Adrenal gland (tissue), 12 donors: ENCODE data around the gene RPL29. TPM values are rescaled to one million over a fixed set of nuclear protein-coding genes. Genes with fewer than 3 reads are reported as not detected.
"Not testable (repeated sequence)": the region's sequence is repeated elsewhere in the genome, so short reads cannot be mapped to it uniquely, and the experiment has no call there.

Experiments
- DNase-seq, 7 donors: peaks; one replicate each; pipeline ENCODE4 v3.0.0-alpha.2; 2019 to 2020
- H3K27ac ChIP-seq, 5 donors: fragments of 200-600 bp; sonication (generic) in 4 of 5; 1 replicate in 3 of 5; 2 replicates in 2 of 5; pipeline versions ENCODE4 v1.5.1 to v1.8.0; 2016 to 2020; ENCODE audit warnings: mild to moderate bottlenecking in 1 of 5
- H3K27me3 ChIP-seq: fragments of 200-600 bp; 2 replicates; pipeline ENCODE4 v1.8.0; 2021
- H3K36me3 ChIP-seq, 2 donors: fragments of 200-600 bp; replicated peaks in 1 of 2; 1 replicate in 1 of 2; 2 replicates in 1 of 2; pipeline versions ENCODE4 v1.5.1 to v1.8.0; 2018 to 2022
- H3K4me1 ChIP-seq, 2 donors: fragments of 200-600 bp; replicated peaks in 1 of 2; 1 replicate in 1 of 2; 2 replicates in 1 of 2; pipeline versions ENCODE4 v1.5.1 to v1.8.0; 2018 to 2021
- H3K4me3 ChIP-seq, 4 donors: fragments of 200-600 bp; sonication (generic) in 3 of 4; one replicate each; pipeline ENCODE4 v1.5.1; 2016 to 2018
- H3K9me3 ChIP-seq, 3 donors: fragments of 200-600 bp; sonication (generic) in 1 of 3; replicated peaks in 1 of 3; 1 replicate in 2 of 3; 2 replicates in 1 of 3; pipeline versions ENCODE4 v1.5.1 to v1.8.0; 2016 to 2021
- POLR2A ChIP-seq, 2 donors: fragments of 450-650 bp; IDR thresholded peaks; one replicate each; pipeline ENCODE4 v1.6.1; 2017; ENCODE audit warnings: antibody characterized with exemption in 2 of 2, mild to moderate bottlenecking in 2 of 2, moderate library complexity in 1 of 2
- WGBS, 4 donors: extraction: QIAGEN DNeasy Blood & Tissue Kit in 2 of 4; methylation state at CpG; one replicate each; pipeline versions ENCODE4 v1.1.5 to v1.1.7; 2013 to 2017; 5-methylcytosine and 5-hydroxymethylcytosine counted together
- intact Hi-C, 2 donors: fragments of 100-400 bp; cut with DNase I; formaldehyde crosslinking; loops; one replicate each; pipeline versions ENCODE4 v1.14.1 to v1.15.0; 2022 to 2023
- polyA plus RNA-seq, 3 donors: library from polyadenylated mRNA; stranded (reverse); fragments of 200-250 nt in 2 of 3; fragments of 350-450 nt in 1 of 3; fragmentation: Illumina TruSeq in 1 of 3; extraction: RNeasy Lipid Tissue Mini Kit (QIAGEN cat#74804) in 1 of 3; gene quantifications; one replicate each; pipeline ENCODE4 v1.2.3, GENCODE V29; 2013 to 2014
- total RNA-seq, 9 donors: library from RNA; depleted of rRNA in 4 of 9; stranded (reverse); fragments of >200 nt in 4 of 9; fragments of 120-200 nt in 1 of 9; fragmentation: NEBNext Ultra II Directional in 1 of 9; extraction: Animal tissue kit (Norgen Biotek cat#: 25700) in 1 of 9; gene quantifications; one replicate each; pipeline versions ENCODE4 v1.1.0 to v1.2.4, GENCODE V29; 2013 to 2023
- TF ChIP-seq, protein P1 (sequence below), 6 experiments: fragments of 450-650 bp in 4 of 6; fragments of 200-600 bp in 2 of 6; sonication (generic) in 1 of 6; IDR thresholded peaks; 1 replicate in 5 of 6; 2 replicates in 1 of 6; pipeline versions ENCODE4 v1.5.1 to v1.8.0; 2016 to 2021; ENCODE audit warnings: antibody characterized with exemption in 6 of 6, mild to moderate bottlenecking in 2 of 6, moderate library complexity in 1 of 6
- donor health status: healthy with polysubstance abuse.
- donor health status: Bipolar disorder and iron deficiency.
- donor health status: DM: yes; HTN: yes; CAD: no.
- donor health status: DM: no; HTN: no; CAD: no.
- donor health status: DM: no; HTN: no; CAD: no.
- donor health status: DM: yes; HTN: yes; CAD: no.

The RPL29 gene
- total and polyA plus RNA-seq, 12 donors, result 947 to 3,421 (median 1,448) TPM

DNA sequence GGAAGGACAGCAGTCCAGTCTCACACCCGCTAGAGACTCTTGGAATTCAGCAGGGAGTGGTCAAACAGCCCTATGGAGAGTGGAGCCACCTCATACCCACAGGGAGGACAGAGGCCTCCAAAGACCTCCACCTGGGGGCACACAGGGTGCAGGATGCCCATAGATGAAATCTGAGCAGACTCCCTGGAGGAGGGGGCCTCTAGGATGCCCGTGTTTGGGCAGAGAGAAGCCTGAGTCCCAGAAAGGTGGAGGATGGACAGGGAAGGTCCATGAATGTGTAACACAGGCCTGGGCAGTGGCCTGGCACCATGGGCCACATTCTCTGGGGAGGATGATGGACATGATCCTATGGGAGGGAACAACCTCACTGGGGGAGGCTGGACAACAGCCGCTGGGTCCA lies 39.0 kb upstream of the RPL29 start:
- no peaks in the 10 kb centered on the region for H3K36me3 ChIP-seq
- no peak overlapping the region for H3K27ac ChIP-seq
- intact Hi-C loops, result no loop called here
- WGBS, 4 donors, result 85 to 96% (median 89%) methylated on average over 1 to 3 of the region's 3 CpGs
- no peak overlapping the region for H3K4me3 ChIP-seq
- H3K27me3 ChIP-seq, result no peaks in the 10 kb centered on the region
- H3K9me3 ChIP-seq, result no peaks in the 10 kb centered on the region
- TF ChIP-seq, protein P1, sequence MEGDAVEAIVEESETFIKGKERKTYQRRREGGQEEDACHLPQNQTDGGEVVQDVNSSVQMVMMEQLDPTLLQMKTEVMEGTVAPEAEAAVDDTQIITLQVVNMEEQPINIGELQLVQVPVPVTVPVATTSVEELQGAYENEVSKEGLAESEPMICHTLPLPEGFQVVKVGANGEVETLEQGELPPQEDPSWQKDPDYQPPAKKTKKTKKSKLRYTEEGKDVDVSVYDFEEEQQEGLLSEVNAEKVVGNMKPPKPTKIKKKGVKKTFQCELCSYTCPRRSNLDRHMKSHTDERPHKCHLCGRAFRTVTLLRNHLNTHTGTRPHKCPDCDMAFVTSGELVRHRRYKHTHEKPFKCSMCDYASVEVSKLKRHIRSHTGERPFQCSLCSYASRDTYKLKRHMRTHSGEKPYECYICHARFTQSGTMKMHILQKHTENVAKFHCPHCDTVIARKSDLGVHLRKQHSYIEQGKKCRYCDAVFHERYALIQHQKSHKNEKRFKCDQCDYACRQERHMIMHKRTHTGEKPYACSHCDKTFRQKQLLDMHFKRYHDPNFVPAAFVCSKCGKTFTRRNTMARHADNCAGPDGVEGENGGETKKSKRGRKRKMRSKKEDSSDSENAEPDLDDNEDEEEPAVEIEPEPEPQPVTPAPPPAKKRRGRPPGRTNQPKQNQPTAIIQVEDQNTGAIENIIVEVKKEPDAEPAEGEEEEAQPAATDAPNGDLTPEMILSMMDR (IDR thresholded peaks at IDR 0.05), result no peak
- TF ChIP-seq POLR2A (IDR thresholded peaks at IDR 0.05), result no peak
- DNase-seq, result no peak
- H3K4me1 ChIP-seq, result peaks cover 0 to 4% of the 10 kb centered on the region in 2 donors

DNA sequence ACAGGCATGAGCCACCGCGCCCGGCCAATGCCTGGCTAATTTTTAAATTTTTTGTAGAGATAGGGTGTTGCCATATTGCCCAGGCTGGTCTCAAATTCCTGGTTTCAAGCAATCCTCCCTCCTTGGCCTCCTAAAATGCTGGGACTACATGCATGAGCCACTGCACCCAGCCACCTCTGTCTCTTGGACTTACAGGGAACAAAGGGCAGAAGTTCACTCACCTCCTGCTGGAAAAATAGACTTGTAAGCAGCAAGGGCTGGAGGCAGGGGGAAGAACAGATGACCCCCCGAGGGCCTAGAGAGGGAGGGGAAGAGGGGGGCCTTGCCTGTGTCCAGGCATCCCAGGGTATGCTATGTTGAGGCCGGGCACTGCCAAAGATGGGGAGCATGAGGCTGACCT lies 38.5 kb upstream of the RPL29 start:
- Histone ChIP-seq H3K4me3 (no peak overlapping the region), H3K27me3 (no peaks in the 10 kb centered on the region), H3K9me3 (no peaks in the 10 kb centered on the region), H3K36me3 (no peaks in the 10 kb centered on the region), H3K27ac (no peak overlapping the region), H3K4me1 (peaks cover 0 to 8% of the 10 kb centered on the region in 2 donors)
- 89 to 99% (median 90%) methylated on average over 5 of the region's 5 CpGs for WGBS, 4 donors
- TF ChIP-seq POLR2A (IDR thresholded peaks at IDR 0.05), result no peak
- TF ChIP-seq, protein P1 (IDR thresholded peaks at IDR 0.05), result no peak
- intact Hi-C loops, result no loop called here
- DNase-seq, result no peak

DNA sequence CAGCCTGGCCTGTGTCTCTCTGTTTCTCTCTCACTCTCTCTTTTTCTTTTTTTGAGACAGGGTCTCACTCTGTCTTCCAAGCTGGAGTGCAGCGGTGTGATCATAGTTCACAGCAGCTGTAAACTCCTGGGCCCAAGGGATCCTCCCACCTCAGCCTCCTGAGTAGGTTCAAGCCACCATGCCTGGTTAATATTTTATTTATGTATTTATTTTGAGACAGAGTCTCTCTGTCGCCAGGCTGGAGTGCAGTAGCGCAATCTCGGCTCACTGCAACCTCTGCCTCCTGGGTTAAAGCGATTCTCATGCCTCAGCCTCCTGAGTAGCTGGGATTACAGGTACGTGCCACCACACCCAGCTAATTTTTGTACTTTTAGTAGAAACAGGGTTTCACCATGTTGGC lies 38.1 kb upstream of the RPL29 start:
- H3K27ac ChIP-seq, H3K4me3 ChIP-seq, H3K27me3 ChIP-seq, H3K36me3 ChIP-seq, H3K9me3 ChIP-seq, intact Hi-C loops, DNase-seq: not testable (repeated sequence)
- 91 to 96% (median 96%) methylated on average over 6 of the region's 6 CpGs for WGBS, 4 donors
- H3K4me1 ChIP-seq, result peaks cover 0 to 13% of the 10 kb centered on the region in 2 donors

DNA sequence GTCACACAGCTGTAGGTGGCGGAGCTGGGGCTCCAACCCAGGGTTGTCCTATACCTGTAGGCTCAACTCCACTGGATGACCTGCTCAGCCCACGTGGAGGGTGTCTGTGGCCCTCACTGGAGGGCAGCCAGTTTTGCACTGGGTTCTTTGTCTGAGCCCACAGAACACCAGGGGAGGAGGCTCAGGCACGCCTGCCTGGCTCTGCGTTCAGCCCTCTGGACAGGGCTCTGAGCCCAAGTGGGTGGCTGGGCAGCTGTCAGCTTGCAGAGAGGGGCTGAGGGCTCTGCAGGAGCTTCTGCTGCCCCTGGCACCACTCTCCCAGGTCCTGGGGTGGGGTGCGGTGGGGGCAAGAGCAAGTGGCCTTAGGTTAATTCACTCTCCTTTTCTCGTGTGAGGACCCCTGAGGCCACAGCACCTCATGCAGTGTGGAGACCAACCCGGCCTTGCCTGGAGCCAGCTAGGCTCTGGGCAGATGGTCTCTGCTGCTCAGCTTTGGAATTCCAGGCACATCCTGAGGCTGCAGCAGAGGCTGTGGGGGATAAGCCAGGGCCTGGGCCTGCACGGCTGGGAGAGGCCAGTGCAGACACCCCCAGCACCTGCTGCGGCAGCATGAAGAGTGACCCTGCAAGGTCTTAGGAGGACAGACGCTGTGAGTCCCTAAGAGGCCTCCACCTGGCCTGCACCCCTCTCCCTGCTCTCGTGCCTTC lies 37.2 kb upstream of the RPL29 start:
- no peak for DNase-seq
- intact Hi-C loops, result no loop called here
- Histone ChIP-seq H3K9me3 (no peaks in the 10 kb centered on the region), H3K27ac (peak overlapping the region in 1 of 5 donors; percentile 22), H3K36me3 (no peaks in the 10 kb centered on the region), H3K4me1 (peaks cover 0 to 20% of the 10 kb centered on the region in 2 donors), H3K27me3 (no peaks in the 10 kb centered on the region), H3K4me3 (no peak overlapping the region)
- TF ChIP-seq, protein P1 (IDR thresholded peaks at IDR 0.05), result no peak
- no peak for TF ChIP-seq POLR2A (IDR thresholded peaks at IDR 0.05)
- WGBS, 4 donors, result 85 to 100% (median 91%) methylated on average over 1 to 11 of the region's 11 CpGs

DNA sequence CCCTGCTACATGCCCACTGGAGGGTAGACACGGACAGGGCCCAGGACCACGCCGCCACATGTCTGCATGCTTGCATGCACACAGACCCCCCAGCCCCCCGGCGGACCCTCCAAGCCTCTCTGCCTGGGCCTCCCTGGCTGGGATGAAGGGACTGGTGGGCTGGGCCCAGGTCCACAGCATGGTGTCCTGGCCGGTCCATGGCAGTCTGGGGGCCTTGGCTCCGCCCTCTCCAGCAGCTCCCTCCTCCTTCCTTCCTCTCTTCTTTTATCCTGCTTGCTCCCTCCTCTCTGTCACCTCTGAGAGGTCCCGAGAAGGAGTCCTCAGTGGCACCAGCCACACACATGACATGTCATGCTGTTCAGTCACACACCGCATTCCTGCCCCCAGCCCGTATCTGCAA lies 36.2 kb upstream of the RPL29 start:
- H3K36me3 ChIP-seq, result no peaks in the 10 kb centered on the region
- no peaks in the 10 kb centered on the region for H3K9me3 ChIP-seq
- H3K27ac ChIP-seq, result peak overlapping the region in 1 of 5 donors; percentile 34
- WGBS, 4 donors, result 89 to 97% (median 91%) methylated on average over 3 to 10 of the region's 10 CpGs
- intact Hi-C loops, result no loop called here
- DNase-seq, result no peak
- no peak overlapping the region for H3K4me3 ChIP-seq
- peaks cover 0 to 20% of the 10 kb centered on the region in 2 donors for H3K4me1 ChIP-seq
- TF ChIP-seq, protein P1 (IDR thresholded peaks at IDR 0.05), result no peak
- TF ChIP-seq POLR2A (IDR thresholded peaks at IDR 0.05), result no peak
- H3K27me3 ChIP-seq, result no peaks in the 10 kb centered on the region
